GM18508 (cell line): ENCODE results near the gene CELA2B.
"Not testable (repeated sequence)": the region's sequence is repeated elsewhere in the genome, so short reads cannot be mapped to it uniquely, and the experiment has no call there.

ENCODE experiments used
- ATAC-seq: cut with Tn5 transposase; IDR thresholded peaks from one replicate; pipeline ENCODE4 v1.9.1; 2021; ENCODE audit warnings: moderate number of reproducible peaks; ENCODE audit not compliant: insufficient read depth, unreplicated experiment

Gene CELA2B

GRCh38 chr1:15475752-15476314 lies at the start of gene CELA2B:
TSS of gene CELA2B (plus strand) at chr1:15476104. CDS start at chr1:15476126, 22 bp downstream.
- ATAC-seq: no peak

- no peak for ATAC-seq
These were observed 49.2 kb upstream of the CELA2B start for GRCh38 chr1:15426492-15427279.

GRCh38 chr1:15427280-15427666 lies 48.6 kb upstream of the CELA2B start:
- ATAC-seq: no peak

- ATAC-seq: not testable (repeated sequence)
These were observed 47.7 kb upstream of the CELA2B start for GRCh38 chr1:15428252-15428651.

GRCh38 chr1:15428815-15429435 lies 47.0 kb upstream of the CELA2B start:
- ATAC-seq: no peak

GRCh38 chr1:15429701-15430149 lies 46.2 kb upstream of the CELA2B start:
- ATAC-seq: no peak

GRCh38 chr1:15430787-15431570 lies 44.9 kb upstream of the CELA2B start:
- no peak for ATAC-seq

GRCh38 chr1:15431571-15431948 lies 44.3 kb upstream of the CELA2B start:
- ATAC-seq: no peak

- no peak for ATAC-seq
These were observed 43.6 kb upstream of the CELA2B start for GRCh38 chr1:15432324-15432723.

- ATAC-seq: no peak
These were observed 42.4 kb upstream of the CELA2B start for GRCh38 chr1:15433471-15433870.

GRCh38 chr1:15434739-15435138 lies 41.2 kb upstream of the CELA2B start:
- ATAC-seq: not testable (repeated sequence)

GRCh38 chr1:15435239-15436077 lies 40.4 kb upstream of the CELA2B start:
- no peak for ATAC-seq

- ATAC-seq: no peak
These were observed 38.9 kb upstream of the CELA2B start for GRCh38 chr1:15436881-15437442.

- no peak for ATAC-seq
These were observed 36.6 kb upstream of the CELA2B start for GRCh38 chr1:15439325-15439724.

- ATAC-seq: no peak
These were observed 35.5 kb upstream of the CELA2B start for GRCh38 chr1:15440357-15440756.

GRCh38 chr1:15441247-15441646 lies 34.7 kb upstream of the CELA2B start:
- no peak for ATAC-seq

- no peak for ATAC-seq
These were observed 33.8 kb upstream of the CELA2B start for GRCh38 chr1:15442119-15442518.

GRCh38 chr1:15442759-15443158 lies 33.1 kb upstream of the CELA2B start:
- no peak for ATAC-seq

- no peak for ATAC-seq
These were observed 32.6 kb upstream of the CELA2B start for GRCh38 chr1:15443281-15443680.
